ENCODE data around the gene ATXN7L1.

- TF ChIP-seq CTCF (conservative IDR thresholded peaks at IDR 0.05) (no peak), EZH2 (IDR thresholded peaks at IDR 0.05; ENCODE audit: low read depth) (no peak)
These were observed 97.4 kb downstream of the ATXN7L1 start for GRCh38 chr7:105778956-105779355.
